Activated naive CD8-positive, alpha-beta T cell treated with anti-CD3 and anti-CD28 coated beads for 36 hours (primary cell): ENCODE data around the gene IGDCC3. TPM values are rescaled to one million over a fixed set of nuclear protein-coding genes. Genes with fewer than 3 reads are reported as not detected.

Experiments used
- DNase-seq: peaks from one replicate; pipeline ENCODE4 v3.0.0; 2021
- H3K27ac Mint-ChIP-seq: one replicate; pipeline ENCODE4 v1.8.0; 2022; ENCODE audit warnings: mild to moderate bottlenecking, moderate library complexity, mixed read lengths
- H3K27me3 Mint-ChIP-seq: one replicate; pipeline ENCODE4 v1.8.0; 2022; ENCODE audit warnings: mild to moderate bottlenecking, mixed read lengths
- H3K36me3 Mint-ChIP-seq: one replicate; pipeline ENCODE4 v1.8.0; 2021; ENCODE audit warnings: mild to moderate bottlenecking, mixed read lengths
- H3K4me1 Mint-ChIP-seq: one replicate; pipeline ENCODE4 v1.8.0; 2021; ENCODE audit warnings: mixed read lengths
- H3K4me3 Mint-ChIP-seq: one replicate; pipeline ENCODE4 v1.8.0; 2022; ENCODE audit warnings: mild to moderate bottlenecking, moderate library complexity, mixed read lengths
- H3K9me3 Mint-ChIP-seq: one replicate; pipeline ENCODE4 v1.8.0; 2022; ENCODE audit warnings: mixed read lengths
- total RNA-seq, 2 experiments: library from RNA; stranded (reverse); gene quantifications; one replicate each; pipeline ENCODE4 v1.2.3, GENCODE V29; 2021

The IGDCC3 gene
- total RNA-seq, 2 experiments from 2014 or later, result not detected

DNA sequence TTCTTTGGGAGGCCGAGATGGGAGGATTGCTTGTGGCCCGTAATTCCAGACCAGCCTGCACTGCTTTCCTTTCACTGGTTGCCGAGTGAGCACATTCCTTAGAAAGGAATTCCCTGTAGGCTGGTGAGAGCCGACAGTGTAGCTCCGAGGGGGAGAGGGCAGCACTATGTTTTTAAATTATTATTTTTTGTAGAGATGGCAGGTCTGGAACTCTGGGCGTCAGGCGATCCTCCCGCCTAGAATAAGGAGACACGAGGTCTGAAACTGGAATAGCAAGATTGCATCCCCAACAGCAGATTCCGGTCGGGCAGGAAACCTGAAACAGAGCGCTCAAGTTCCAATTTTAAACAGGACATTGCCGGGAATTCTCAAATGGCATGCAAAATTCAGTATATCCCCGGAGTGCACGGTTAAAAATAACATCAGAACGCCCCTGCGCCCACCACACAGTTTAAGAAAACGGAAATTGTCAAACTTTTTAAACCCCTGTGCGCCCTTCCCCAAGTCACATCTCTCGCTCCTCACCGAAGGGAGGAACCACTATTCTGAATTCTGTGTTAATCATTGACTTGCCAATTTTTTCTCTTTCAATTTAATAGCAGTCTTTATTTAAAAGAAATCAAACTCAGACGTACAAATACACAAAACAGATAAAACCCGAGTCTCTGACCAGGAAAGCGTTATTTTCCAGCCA, 74.0 kb downstream of the IGDCC3 start:
- H3K27me3 Mint-ChIP-seq, result peaks cover 7% of the 10 kb centered on the region
- H3K4me1 Mint-ChIP-seq, result peaks cover 29% of the 10 kb centered on the region
- H3K36me3 Mint-ChIP-seq, result no peaks in the 10 kb centered on the region
- H3K9me3 Mint-ChIP-seq, result no peaks in the 10 kb centered on the region
- H3K4me3 Mint-ChIP-seq, result peak overlapping the region; percentile 93
- H3K27ac Mint-ChIP-seq, result peak overlapping the region; percentile 97
- DNase-seq, result no peak

- H3K4me1 Mint-ChIP-seq, result peaks cover 35% of the 10 kb centered on the region
- H3K4me3 Mint-ChIP-seq, result no peak overlapping the region
Observed at GRCh38 chr15:65302061-65302460, 75.7 kb downstream of the IGDCC3 start.

GRCh38 chr15:65300924-65301441, 76.8 kb downstream of the IGDCC3 start:
- no peak overlapping the region for H3K27ac Mint-ChIP-seq
- no peak for DNase-seq
- no peaks in the 10 kb centered on the region for H3K36me3 Mint-ChIP-seq
- H3K9me3 Mint-ChIP-seq, result no peaks in the 10 kb centered on the region
- no peak overlapping the region for H3K4me3 Mint-ChIP-seq
- H3K4me1 Mint-ChIP-seq, result peaks cover 37% of the 10 kb centered on the region
- H3K27me3 Mint-ChIP-seq, result peaks cover 7% of the 10 kb centered on the region

More at GRCh38 chr15:65302061-65302460, 75.7 kb downstream of the IGDCC3 start:
- Mint-ChIP-seq H3K36me3 (no peaks in the 10 kb centered on the region), H3K27ac (no peak overlapping the region), H3K27me3 (peaks cover 7% of the 10 kb centered on the region), H3K9me3 (no peaks in the 10 kb centered on the region)
- DNase-seq, result no peak

DNA sequence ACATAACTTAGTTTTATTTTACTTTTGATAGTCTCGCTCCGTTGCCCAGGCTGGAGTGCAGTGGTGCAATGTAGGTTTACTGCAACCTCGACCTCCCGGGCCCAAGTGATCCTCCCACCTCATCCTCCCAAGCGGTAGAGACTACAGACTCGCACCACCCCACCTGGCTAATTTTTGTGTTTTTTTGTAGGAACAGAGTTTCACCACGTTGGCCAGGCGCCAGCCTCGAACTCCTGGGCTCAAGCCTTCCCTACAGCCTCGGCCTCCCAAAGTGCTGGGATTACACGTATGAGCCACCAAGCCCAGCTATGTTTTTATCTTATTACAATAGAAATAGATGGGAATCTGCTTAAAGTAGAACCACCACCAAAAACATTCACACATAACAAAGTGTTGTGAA, 79.1 kb downstream of the IGDCC3 start:
- no peaks in the 10 kb centered on the region for H3K9me3 Mint-ChIP-seq
- peak overlapping the region; percentile 52 for H3K27ac Mint-ChIP-seq
- H3K36me3 Mint-ChIP-seq, result no peaks in the 10 kb centered on the region
- H3K4me3 Mint-ChIP-seq, result peak overlapping the region; percentile 83
- peaks cover 32% of the 10 kb centered on the region for H3K4me1 Mint-ChIP-seq
- H3K27me3 Mint-ChIP-seq, result no peaks in the 10 kb centered on the region
- DNase-seq, result no peak

DNA sequence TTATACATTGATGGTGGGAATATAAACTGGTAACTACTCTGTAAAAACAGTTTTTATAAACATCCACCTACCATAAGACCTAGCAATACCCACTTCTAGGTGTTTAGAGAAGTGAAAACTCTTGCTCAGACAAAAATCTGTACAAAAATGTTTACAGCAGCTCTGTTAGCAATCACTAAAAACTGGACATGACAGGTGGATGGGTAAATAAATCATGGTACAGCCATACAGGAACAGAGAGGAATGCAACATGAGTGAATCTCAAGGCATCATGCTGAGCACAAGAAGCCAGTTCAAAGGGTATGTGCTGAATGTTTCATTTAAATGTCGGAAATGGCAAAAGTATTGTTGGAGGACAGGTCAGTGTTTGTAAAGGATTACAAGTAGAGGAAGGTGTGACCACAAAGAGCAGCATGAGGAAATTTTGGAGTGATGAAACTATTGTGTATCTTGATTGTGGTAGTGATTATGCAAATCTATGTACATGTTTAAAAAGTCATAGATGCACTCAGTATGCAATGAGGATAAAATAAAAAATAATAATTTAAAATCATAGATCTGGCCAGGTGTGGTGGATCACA, 84.8 kb downstream of the IGDCC3 start:
- no peaks in the 10 kb centered on the region for H3K27me3 Mint-ChIP-seq
- no peaks in the 10 kb centered on the region for H3K9me3 Mint-ChIP-seq
- no peak overlapping the region for H3K27ac Mint-ChIP-seq
- H3K4me3 Mint-ChIP-seq, result no peak overlapping the region
- DNase-seq, result no peak
- H3K4me1 Mint-ChIP-seq, result peaks cover 22% of the 10 kb centered on the region
- H3K36me3 Mint-ChIP-seq, result no peaks in the 10 kb centered on the region

DNA sequence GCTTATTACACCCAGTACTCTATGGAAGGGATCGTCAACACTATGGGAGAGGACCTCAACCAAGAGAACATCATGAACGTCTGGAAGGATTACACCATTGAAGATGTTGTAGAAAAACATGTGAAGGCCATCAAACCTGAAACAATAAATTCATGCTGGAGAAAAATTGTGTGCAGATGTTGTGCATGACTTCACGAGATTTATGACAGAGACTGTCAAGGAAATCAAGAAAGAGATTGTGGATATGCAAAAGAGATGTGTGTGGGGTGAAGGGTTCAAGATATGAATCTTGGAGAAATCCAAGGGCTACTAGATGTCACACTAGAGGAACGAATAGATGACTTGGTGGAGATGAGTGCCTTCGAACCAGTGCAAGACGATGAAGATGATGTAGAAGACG, 87.6 kb downstream of the IGDCC3 start:
- Mint-ChIP-seq H3K27me3 (no peaks in the 10 kb centered on the region), H3K36me3 (no peaks in the 10 kb centered on the region), H3K4me1 (peaks cover 21% of the 10 kb centered on the region), H3K4me3 (no peak overlapping the region), H3K9me3 (no peaks in the 10 kb centered on the region), H3K27ac (no peak overlapping the region)
- no peak for DNase-seq

DNA sequence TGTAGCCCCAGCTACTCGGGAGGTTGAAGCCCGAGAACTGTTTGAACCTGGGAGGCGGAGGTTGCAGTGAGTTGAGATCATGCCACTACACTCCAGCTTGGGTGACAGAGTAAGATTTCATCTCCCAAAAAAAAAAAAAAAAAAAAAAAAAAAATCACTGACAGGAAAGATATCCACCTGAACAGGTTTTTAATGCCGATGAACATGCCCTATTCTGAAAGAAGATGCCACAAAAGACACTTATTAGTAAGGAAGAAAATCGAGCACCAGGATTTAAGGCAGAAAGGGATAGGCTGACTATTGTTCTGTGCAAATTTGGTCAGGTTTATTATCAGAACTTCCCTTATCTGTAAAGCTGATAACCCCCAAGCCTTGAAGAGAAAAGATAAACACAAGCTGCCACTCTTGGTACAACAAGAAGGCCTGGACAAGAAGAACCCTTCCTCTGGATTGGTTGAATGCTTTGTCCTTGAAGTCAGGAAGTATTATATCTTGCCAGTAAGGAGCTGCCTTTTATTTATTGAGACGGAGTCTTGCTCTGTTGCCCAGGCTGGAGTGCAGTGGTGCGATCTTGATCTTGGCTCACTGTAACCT, 88.4 kb downstream of the IGDCC3 start:
- DNase-seq, result no peak
- peaks cover 19% of the 10 kb centered on the region for H3K4me1 Mint-ChIP-seq
- no peaks in the 10 kb centered on the region for H3K36me3 Mint-ChIP-seq
- H3K4me3 Mint-ChIP-seq, result no peak overlapping the region
- H3K27ac Mint-ChIP-seq, result no peak overlapping the region
- no peaks in the 10 kb centered on the region for H3K9me3 Mint-ChIP-seq
- H3K27me3 Mint-ChIP-seq, result no peaks in the 10 kb centered on the region

GRCh38 chr15:65287520-65287855, 90.3 kb downstream of the IGDCC3 start:
- DNase-seq, result no peak
- no peaks in the 10 kb centered on the region for H3K9me3 Mint-ChIP-seq
- peak overlapping the region; percentile 80 for H3K27ac Mint-ChIP-seq
- no peaks in the 10 kb centered on the region for H3K27me3 Mint-ChIP-seq
- peaks cover 6% of the 10 kb centered on the region for H3K36me3 Mint-ChIP-seq
- H3K4me3 Mint-ChIP-seq, result peak overlapping the region; percentile 85
- H3K4me1 Mint-ChIP-seq, result peaks cover 24% of the 10 kb centered on the region

GRCh38 chr15:65286704-65287519, 90.9 kb downstream of the IGDCC3 start, which contains the start of gene PARP16:
TSS of gene PARP16 (minus strand) at chr15:65286883. CDS start at chr15:65286426, 457 bp downstream.
- H3K9me3 Mint-ChIP-seq, result no peaks in the 10 kb centered on the region
- H3K27ac Mint-ChIP-seq, result peak within 1 kb of the TSS; percentile 82
- peak; percentile 96 for DNase-seq
- no peaks in the 10 kb centered on the region for H3K27me3 Mint-ChIP-seq
- peak within 1 kb of the TSS; percentile 85 for H3K4me3 Mint-ChIP-seq
- peaks cover 11% of the 10 kb centered on the region for H3K36me3 Mint-ChIP-seq
- H3K4me1 Mint-ChIP-seq, result peaks cover 26% of the 10 kb centered on the region

- peak; percentile 43 for DNase-seq
Observed at GRCh38 chr15:65286069-65286703, 91.6 kb downstream of the IGDCC3 start.

GRCh38 chr15:65285291-65286068, 92.3 kb downstream of the IGDCC3 start:
- peak overlapping the region; percentile 82 for H3K27ac Mint-ChIP-seq
- no peaks in the 10 kb centered on the region for H3K27me3 Mint-ChIP-seq
- no peaks in the 10 kb centered on the region for H3K9me3 Mint-ChIP-seq
- H3K36me3 Mint-ChIP-seq, result peaks cover 11% of the 10 kb centered on the region
- peaks cover 30% of the 10 kb centered on the region for H3K4me1 Mint-ChIP-seq
- DNase-seq, result no peak
- peak overlapping the region; percentile 85 for H3K4me3 Mint-ChIP-seq

More at GRCh38 chr15:65286069-65286703, 91.6 kb downstream of the IGDCC3 start:
- H3K4me3 Mint-ChIP-seq, result peak overlapping the region; percentile 85
- H3K4me1 Mint-ChIP-seq, result peaks cover 26% of the 10 kb centered on the region
- peak overlapping the region; percentile 82 for H3K27ac Mint-ChIP-seq
- peaks cover 11% of the 10 kb centered on the region for H3K36me3 Mint-ChIP-seq
- H3K9me3 Mint-ChIP-seq, result no peaks in the 10 kb centered on the region
- no peaks in the 10 kb centered on the region for H3K27me3 Mint-ChIP-seq

- no peaks in the 10 kb centered on the region for H3K27me3 Mint-ChIP-seq
- H3K4me3 Mint-ChIP-seq, result no peak overlapping the region
- H3K9me3 Mint-ChIP-seq, result no peaks in the 10 kb centered on the region
- peaks cover 17% of the 10 kb centered on the region for H3K36me3 Mint-ChIP-seq
- peak overlapping the region; percentile 0 for H3K27ac Mint-ChIP-seq
- DNase-seq, result no peak
- peaks cover 41% of the 10 kb centered on the region for H3K4me1 Mint-ChIP-seq
Observed at GRCh38 chr15:65278480-65278879, 99.3 kb downstream of the IGDCC3 start.
